Measurements from ENCODE around the gene UBE2J2.

UBE2J2 gene

GRCh38 chr1:1279028-1279427 is 5.4 kb upstream of the UBE2J2 start:
- DNase-seq, result no peak

- DNase-seq, result no peak
Measured at GRCh38 chr1:1278620-1279019, 5.0 kb upstream of the UBE2J2 start.

DNA sequence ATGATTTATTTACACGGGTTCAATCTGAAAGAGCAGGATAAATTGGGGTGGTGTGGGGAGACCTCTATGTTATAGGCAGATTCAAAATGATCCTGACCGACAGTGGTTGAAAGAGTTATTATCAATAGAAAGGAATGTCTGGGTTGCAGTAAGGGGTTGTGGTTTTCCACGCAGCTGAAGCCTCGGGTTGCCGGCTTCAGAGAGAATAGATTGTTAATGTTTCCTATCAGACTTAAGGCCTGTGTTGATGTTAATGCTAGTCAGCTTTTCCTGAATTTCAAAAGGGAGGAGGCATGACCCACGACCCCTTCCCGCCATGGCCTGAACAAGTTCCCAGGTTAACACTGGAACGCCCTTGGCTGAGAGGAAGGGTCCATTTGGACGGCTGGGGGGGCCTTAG is 2.2 kb upstream of the UBE2J2 start:
- no peak for DNase-seq

DNA sequence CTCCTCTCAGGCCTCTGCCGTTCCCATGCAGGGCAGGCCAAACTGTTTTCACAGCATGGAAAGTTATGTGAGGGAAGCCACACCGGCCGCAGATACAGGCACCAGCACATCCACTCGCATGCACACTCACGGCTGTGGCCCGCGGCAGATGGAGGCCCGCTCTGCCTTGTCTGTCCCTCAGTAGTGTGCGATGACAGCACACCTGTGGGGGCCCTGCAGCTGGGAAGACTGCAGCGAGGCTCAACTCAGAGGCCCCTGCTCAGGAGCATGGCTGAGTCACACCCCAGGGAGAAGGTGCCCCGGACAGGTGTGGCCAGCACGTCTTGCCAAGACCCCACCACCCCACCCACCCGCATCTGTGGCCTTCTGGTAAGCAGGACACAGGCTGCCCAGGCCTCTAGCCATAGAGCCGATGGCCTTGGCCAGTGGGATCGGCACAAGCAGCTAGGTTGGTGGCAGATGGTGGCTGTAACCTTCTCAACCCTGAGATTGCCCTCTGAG is 1.3 kb upstream of the UBE2J2 start:
- no peak for DNase-seq

- no peak for DNase-seq
Measured at GRCh38 chr1:1274299-1274930, 761 bp upstream of the UBE2J2 start.

GRCh38 chr1:1273209-1273511 is 494 bp downstream of the UBE2J2 start:
- no peak for DNase-seq

DNA sequence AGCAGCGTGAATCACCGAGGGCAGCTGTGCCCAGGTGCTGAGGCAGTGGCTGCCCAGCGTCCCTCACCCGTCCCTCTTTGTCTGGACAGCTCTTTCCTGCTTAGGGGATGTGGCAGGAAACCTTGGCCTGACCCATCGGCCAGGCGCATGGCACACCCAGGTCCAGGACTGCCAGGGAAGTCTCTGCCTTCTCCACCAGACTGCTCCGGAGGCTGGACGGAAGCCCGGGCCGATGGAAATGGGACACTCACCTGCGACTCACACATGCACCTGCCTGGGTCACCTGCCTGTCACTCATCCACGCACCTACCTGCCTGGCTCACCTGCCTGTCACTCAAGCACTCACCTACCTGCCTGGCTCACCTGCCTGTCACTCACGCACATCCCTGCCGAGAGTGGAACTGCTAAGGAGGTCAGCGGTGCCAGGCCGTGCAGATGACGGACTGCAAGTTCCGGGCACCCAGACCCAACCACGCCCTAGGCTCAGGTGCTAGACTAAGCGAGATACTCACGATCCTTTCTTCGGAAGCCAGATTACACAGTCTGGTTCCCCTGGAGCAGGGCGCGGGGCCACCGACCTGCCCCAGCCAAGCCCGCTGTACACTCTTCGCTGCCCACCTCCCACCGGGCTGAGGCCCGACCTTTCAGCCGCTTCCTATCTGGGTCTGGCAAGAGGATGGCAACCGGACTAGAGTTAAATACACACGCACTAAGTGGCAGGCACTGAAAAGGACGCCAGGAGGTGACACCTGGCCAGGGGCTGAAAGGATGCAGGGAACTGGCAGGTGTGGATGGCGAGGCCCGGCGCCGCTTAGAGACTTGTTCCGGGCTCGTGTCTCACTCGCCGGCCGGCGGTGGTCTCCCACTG is 1.1 kb downstream of the UBE2J2 start:
- no peak for DNase-seq

- no peak for DNase-seq
Measured at GRCh38 chr1:1270813-1271212, 2.8 kb downstream of the UBE2J2 start.

DNA sequence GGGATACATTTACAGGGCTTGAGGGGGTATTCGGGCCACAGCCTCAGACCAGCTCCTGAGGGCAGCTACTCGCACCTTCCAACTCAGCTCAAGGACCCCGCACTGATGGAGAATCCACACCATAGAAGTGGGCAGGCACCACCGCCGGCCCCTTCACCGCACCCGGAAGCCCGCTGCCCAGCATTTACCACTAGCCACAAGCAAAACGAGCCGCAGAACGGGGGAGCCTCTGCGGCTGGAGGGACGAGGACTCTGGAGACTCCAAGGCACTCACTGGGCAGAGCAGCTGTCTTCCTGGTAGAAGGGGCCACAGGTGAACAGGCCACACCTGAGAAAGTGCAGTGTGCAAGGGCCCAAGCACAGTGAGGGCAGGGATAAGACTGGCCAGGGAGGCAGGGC is 5.4 kb downstream of the UBE2J2 start:
- DNase-seq, result no peak

DNA sequence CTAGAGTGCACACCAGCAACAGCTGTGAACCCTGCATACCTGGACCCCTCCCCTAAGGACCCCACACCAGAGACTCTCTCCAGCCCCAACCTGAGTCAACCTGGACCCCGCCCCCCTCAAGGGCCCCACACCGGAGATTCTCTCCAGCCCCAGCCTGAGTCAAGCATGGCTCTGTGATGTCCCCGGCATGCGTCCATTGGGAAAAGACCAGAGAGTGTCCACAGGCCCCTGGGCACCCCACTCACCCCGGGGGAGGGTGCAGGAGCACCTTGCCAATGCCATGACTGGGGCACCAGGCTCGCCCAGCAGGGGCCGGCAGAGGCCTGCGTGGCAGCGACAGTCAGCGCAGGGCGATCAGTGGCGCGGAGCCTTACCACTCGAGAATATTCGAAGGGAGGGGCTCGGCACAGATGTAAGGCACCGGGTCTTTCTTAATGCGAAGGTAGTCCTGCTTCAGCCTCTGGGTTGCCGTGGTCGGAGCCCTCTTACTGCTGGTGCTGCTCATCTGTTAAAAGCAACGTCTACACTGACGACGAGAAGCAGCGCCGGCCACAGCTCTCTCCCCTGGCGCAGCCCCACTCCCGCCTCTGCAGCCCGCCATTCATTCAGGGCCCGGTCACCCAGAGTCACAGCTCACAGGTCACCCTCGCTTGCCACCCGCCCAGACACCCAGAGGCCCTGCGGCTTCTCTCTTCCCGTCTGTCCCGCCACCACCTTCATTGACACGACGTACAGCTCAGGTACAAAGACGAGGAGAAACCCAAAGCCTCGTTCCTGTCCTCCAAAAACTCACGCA is 6.0 kb downstream of the UBE2J2 start:
- DNase-seq, result no peak

GRCh38 chr1:1264868-1265272 is 8.8 kb downstream of the UBE2J2 start:
- DNase-seq, result no peak

- no peak for DNase-seq
Measured at GRCh38 chr1:1264026-1264425, 9.6 kb downstream of the UBE2J2 start.

DNA sequence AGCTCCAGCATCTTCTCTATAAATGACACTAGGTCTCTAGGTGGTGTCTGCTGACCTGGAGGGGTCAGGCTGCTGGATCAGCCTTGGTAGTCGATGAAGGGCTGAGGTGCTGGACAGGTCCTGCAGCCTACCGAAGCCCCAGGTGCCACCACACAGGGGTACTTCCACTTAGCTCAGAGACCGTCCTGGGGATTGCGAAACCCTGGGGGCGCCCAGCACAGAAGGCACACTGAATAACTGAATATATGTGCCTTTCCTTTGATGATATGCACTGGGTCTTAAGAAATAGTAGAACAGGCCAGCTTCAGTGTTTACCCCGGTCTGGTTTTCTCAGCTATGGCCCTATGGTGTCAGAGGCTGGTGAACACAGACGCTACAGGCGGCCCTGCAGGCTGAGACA is 10.9 kb downstream of the UBE2J2 start:
- no peak for DNase-seq

- no peak for DNase-seq
Measured at GRCh38 chr1:1262071-1262470, 11.6 kb downstream of the UBE2J2 start.

GRCh38 chr1:1260843-1261560 is 12.7 kb downstream of the UBE2J2 start:
- no peak for DNase-seq

GRCh38 chr1:1259951-1260600 is 13.6 kb downstream of the UBE2J2 start:
- DNase-seq, result no peak

GRCh38 chr1:1259540-1259939 is 14.1 kb downstream of the UBE2J2 start:
- no peak for DNase-seq

DNA sequence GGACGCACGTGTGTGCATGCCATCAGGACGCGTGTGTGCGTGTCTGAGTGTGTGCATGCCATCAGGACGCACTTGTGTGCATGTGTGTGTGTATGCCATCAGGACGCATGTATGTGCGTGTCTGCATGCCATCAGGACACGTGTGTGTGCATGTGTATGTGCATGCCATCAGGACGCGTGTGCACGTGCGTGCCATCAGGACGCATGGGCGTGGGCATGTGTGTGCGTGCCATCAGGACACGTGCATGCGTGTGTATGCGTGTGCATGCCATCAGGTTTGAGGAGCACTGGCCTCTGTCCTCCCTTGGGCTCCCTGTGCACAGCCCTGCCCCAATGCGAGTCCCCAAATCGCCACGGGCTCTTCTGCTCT is 14.6 kb downstream of the UBE2J2 start:
- no peak for DNase-seq

DNA sequence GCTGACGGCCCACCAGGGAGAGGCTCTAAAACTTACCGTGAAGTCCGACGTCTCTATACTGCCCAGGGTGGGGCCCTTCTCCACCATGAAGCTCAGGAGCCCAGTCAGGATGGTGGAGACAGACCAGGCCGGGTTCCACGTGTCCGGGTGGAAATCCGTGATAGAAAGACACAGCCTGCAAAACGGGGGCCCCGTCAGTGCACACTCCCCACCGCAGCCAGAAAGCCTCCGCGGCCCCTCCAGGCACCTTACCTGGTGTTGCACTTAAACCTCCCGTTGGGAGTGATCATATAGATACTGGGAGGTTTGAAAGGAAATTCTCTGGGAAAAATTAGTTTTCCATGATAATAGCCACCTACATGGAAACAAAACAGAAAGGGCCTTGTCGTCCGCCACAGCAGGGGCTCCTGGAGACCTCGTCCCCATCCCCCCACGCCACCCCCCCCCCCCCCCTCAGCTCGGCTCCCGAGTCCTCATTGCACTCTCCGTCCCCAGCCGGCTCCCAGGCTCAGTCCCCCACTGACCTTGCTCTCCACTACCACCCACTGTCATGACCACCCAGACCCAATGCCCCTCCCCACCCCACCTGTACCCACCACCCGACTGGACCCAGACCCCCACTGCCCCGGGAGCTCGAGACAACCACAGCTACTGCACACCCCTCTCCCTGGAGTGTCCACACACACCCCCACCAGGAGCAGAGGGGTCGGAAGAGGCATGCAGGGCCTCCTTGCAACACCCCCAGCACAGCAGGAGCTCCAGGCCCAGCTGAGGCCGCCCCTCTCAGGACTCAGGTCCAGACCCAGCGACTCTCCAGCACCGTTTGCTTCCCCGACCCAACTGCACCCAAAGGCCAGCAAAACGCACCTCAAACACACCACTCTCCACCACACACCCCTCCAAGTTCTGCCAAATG is 16.4 kb downstream of the UBE2J2 start:
- DNase-seq, result no peak

DNA sequence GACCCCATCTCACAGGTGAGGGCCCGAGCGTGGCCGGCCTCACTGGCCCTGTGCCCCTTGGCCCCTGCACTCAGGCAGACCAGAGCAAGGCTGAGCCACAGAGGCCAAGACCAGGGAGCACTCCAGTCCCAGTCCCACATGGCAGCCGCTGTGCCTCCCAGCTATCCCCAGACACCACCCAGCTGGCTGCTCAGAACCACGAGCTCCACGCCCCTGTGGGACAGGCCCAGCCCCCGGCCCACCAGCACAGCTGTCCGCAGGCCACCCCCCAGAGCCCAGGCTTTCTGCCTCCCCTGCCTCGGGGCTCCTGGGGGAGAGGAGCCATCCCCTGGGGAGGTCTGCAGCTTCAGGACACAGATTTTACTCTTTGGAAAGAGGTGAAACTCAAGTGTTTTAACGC is 18.0 kb downstream of the UBE2J2 start:
- no peak for DNase-seq

DNA sequence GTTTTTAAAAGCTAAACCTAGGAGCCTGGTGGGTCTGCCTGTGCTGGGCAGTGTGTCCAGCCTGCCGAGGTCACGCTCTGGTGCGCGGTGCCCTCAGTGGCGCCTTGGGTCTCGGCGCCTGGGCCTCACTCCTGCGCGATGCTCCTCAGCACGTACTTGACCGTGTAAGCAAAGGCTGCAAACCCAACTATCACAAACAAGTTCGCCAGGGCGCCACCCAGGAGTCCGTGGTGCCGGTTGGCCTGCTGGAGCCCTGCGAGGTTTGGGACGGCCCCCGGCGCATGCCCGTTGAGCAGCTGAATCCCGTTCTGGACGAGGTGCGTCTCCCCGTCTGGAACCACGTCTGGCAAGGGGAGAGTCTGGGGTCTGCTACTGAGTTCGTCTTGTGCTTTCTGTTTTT is 18.6 kb downstream of the UBE2J2 start:
- DNase-seq, result no peak

DNA sequence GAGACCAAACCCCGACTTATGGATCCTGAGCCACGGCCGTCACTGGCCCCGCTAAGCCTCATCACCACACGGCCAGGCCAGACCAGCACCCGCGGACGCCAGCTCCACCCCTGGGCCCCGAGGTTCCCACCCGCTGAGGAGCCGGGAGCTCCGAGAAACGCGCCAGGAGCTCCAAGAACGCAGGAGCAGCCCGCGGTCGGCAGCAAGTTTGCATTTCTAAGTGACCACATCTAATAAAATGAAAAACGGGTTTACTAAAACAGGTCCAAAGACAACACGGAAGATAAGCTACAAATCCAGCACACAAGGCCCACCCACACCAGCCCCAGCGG is 19.0 kb downstream of the UBE2J2 start:
- no peak for DNase-seq

Measured in NCI-H1105 (cell line).